SH-SY5Y (cell line): ENCODE data around the gene TYW3.
A peak's percentile ranks its signal among the peaks of the same experiment; 100 is the strongest.

Experiments
- GATA2 ChIP-seq: IDR thresholded peaks from 2 replicates; pipeline ENCODE4 v1.6.1; 2011; ENCODE audit warnings: mild to moderate bottlenecking, low read depth, low read length
- GATA3 ChIP-seq: IDR thresholded peaks from 2 replicates; pipeline ENCODE4 v1.6.1; 2011; ENCODE audit warnings: low read depth, mild to moderate bottlenecking, low read length, moderate library complexity

DNA sequence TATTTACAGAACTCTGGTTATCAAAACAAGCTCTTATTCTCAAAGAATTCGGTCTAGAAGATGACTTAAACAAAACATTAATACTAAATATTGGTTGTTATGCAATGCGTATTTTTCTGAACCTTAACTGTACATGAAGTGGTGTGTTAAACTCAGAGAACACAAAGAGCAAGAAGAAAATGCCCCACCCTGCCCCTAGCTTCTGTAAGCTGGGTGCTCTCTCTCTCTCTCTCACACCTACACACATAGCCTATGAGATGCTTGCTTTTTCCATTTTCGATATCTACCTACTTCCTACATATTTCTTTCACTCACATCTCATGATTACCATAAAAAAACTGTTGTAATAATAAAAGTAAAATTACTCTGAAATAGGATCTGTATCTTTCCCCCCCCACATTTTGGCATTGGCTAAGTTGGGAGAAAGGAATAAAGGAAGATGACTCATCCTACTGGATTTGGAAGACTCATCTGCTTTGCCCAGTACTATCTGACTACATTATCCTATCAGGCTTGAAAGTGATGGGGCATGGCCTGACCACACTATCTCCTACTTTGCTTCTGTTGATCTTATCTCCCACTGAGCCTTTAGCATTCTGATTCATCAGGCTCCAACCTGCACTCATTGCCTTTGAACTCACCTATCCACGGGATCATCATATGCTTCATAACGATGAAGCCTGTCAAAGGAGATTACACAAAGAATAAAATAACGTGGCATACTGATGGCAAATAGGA is 3.0 kb upstream of the TYW3 start:
- TF ChIP-seq GATA2: peak; percentile 54
- peak; percentile 41; the same call in 1 of the 2 replicates for TF ChIP-seq GATA3
